Measurements from ENCODE around the gene ZBTB43.

Gene ZBTB43

DNA sequence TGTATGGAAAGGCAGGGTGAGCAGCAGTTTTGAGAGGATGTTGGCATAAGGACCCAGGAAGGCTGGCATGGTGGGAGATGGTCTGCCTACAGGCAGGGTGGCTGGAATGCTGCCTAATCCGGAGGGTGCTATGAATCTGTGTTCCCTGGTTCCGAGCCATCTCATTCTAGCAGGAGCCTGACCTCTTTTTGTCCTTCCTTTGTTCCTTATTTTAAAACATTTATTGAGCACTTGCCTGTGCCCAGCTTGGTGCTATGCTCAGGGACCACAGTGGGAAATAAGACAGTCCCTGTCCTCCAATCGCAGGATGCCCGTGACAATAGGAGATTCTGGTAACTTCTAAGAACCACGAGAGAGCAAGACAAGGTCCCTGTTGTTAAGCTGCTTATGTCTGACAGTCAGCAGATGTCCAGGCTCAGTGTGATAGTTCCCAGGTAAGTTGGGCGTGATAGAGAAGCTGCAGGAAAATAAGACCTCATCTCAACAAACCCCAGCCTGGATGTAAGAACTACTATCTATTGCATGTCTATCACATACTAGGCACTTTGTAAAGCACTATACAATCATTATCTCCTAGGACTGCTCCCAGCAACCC, 46.5 kb downstream of the ZBTB43 start:
- TF ChIP-seq ZBTB7A (IDR thresholded peaks at IDR 0.05; ENCODE audit: low read depth) (no peak), YY1 (IDR thresholded peaks at IDR 0.05; ENCODE audit: low read depth) (no peak), CREB1 (IDR thresholded peaks at IDR 0.05; ENCODE audit: low read depth) (no peak), CEBPB (IDR thresholded peaks at IDR 0.05) (no peak), TEAD4 (IDR thresholded peaks at IDR 0.05) (no peak)
- TF ChIP-seq, protein P1, sequence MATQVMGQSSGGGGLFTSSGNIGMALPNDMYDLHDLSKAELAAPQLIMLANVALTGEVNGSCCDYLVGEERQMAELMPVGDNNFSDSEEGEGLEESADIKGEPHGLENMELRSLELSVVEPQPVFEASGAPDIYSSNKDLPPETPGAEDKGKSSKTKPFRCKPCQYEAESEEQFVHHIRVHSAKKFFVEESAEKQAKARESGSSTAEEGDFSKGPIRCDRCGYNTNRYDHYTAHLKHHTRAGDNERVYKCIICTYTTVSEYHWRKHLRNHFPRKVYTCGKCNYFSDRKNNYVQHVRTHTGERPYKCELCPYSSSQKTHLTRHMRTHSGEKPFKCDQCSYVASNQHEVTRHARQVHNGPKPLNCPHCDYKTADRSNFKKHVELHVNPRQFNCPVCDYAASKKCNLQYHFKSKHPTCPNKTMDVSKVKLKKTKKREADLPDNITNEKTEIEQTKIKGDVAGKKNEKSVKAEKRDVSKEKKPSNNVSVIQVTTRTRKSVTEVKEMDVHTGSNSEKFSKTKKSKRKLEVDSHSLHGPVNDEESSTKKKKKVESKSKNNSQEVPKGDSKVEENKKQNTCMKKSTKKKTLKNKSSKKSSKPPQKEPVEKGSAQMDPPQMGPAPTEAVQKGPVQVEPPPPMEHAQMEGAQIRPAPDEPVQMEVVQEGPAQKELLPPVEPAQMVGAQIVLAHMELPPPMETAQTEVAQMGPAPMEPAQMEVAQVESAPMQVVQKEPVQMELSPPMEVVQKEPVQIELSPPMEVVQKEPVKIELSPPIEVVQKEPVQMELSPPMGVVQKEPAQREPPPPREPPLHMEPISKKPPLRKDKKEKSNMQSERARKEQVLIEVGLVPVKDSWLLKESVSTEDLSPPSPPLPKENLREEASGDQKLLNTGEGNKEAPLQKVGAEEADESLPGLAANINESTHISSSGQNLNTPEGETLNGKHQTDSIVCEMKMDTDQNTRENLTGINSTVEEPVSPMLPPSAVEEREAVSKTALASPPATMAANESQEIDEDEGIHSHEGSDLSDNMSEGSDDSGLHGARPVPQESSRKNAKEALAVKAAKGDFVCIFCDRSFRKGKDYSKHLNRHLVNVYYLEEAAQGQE (IDR thresholded peaks at IDR 0.05; ENCODE audit: low read depth) = no peak

GRCh38 chr9:126852086-126852688, 47.3 kb downstream of the ZBTB43 start:
- TF ChIP-seq, protein P2, sequence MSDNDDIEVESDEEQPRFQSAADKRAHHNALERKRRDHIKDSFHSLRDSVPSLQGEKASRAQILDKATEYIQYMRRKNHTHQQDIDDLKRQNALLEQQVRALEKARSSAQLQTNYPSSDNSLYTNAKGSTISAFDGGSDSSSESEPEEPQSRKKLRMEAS (IDR thresholded peaks at IDR 0.05) = no peak
- no peak for TF ChIP-seq CREB1 (IDR thresholded peaks at IDR 0.05; ENCODE audit: low read depth)
- no peak for TF ChIP-seq CEBPB (IDR thresholded peaks at IDR 0.05)
- no peak for TF ChIP-seq FOXM1 (IDR thresholded peaks at IDR 0.05; ENCODE audit: borderline replicate concordance, low read depth)
- TF ChIP-seq, protein P3, sequence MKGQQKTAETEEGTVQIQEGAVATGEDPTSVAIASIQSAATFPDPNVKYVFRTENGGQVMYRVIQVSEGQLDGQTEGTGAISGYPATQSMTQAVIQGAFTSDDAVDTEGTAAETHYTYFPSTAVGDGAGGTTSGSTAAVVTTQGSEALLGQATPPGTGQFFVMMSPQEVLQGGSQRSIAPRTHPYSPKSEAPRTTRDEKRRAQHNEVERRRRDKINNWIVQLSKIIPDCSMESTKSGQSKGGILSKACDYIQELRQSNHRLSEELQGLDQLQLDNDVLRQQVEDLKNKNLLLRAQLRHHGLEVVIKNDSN (IDR thresholded peaks at IDR 0.05) = no peak
- no peak for TF ChIP-seq TEAD4 (IDR thresholded peaks at IDR 0.05)
- no peak for TF ChIP-seq RAD21 (IDR thresholded peaks at IDR 0.05; ENCODE audit: low read depth)
- TF ChIP-seq NFIC (IDR thresholded peaks at IDR 0.05) = no peak
- no peak for TF ChIP-seq YY1 (IDR thresholded peaks at IDR 0.05; ENCODE audit: low read depth)
- TF ChIP-seq, protein P1 (IDR thresholded peaks at IDR 0.05; ENCODE audit: low read depth) = no peak
- no peak for TF ChIP-seq EGR1 (IDR thresholded peaks at IDR 0.05)
- no peak for TF ChIP-seq TAF1 (IDR thresholded peaks at IDR 0.05; ENCODE audit: low read depth)
- TF ChIP-seq EP300 (IDR thresholded peaks at IDR 0.05; ENCODE audit: borderline replicate concordance) = no peak
- no peak for TF ChIP-seq ZBTB7A (IDR thresholded peaks at IDR 0.05; ENCODE audit: low read depth)

- TF ChIP-seq, protein P1 (IDR thresholded peaks at IDR 0.05; ENCODE audit: low read depth) = no peak
- no peak for TF ChIP-seq EP300 (IDR thresholded peaks at IDR 0.05; ENCODE audit: borderline replicate concordance)
- TF ChIP-seq CREB1 (IDR thresholded peaks at IDR 0.05; ENCODE audit: low read depth) = no peak
- no peak for TF ChIP-seq YY1 (IDR thresholded peaks at IDR 0.05; ENCODE audit: low read depth)
- TF ChIP-seq CEBPB (IDR thresholded peaks at IDR 0.05) = no peak
- no peak for TF ChIP-seq RAD21 (IDR thresholded peaks at IDR 0.05; ENCODE audit: low read depth)
- TF ChIP-seq NFIC (IDR thresholded peaks at IDR 0.05) = no peak
- TF ChIP-seq TEAD4 (IDR thresholded peaks at IDR 0.05) = no peak
- TF ChIP-seq EGR1 (IDR thresholded peaks at IDR 0.05) = no peak
- TF ChIP-seq, protein P3 (IDR thresholded peaks at IDR 0.05) = no peak
- TF ChIP-seq ZBTB7A (IDR thresholded peaks at IDR 0.05; ENCODE audit: low read depth) = no peak
- TF ChIP-seq TCF12 (IDR thresholded peaks at IDR 0.05; ENCODE audit: low read depth) = no peak
- no peak for TF ChIP-seq FOXM1 (IDR thresholded peaks at IDR 0.05; ENCODE audit: borderline replicate concordance, low read depth)
- no peak for TF ChIP-seq TAF1 (IDR thresholded peaks at IDR 0.05; ENCODE audit: low read depth)
- TF ChIP-seq, protein P2 (IDR thresholded peaks at IDR 0.05) = no peak
Observed at GRCh38 chr9:126853667-126854066, 48.8 kb downstream of the ZBTB43 start.

GRCh38 chr9:126854734-126855133, 49.9 kb downstream of the ZBTB43 start:
- no peak for TF ChIP-seq TEAD4 (IDR thresholded peaks at IDR 0.05)
- TF ChIP-seq YY1 (IDR thresholded peaks at IDR 0.05; ENCODE audit: low read depth) = no peak
- no peak for TF ChIP-seq RAD21 (IDR thresholded peaks at IDR 0.05; ENCODE audit: low read depth)
- TF ChIP-seq, protein P1 (IDR thresholded peaks at IDR 0.05; ENCODE audit: low read depth) = no peak
- no peak for TF ChIP-seq CEBPB (IDR thresholded peaks at IDR 0.05)
- no peak for TF ChIP-seq FOXM1 (IDR thresholded peaks at IDR 0.05; ENCODE audit: borderline replicate concordance, low read depth)
- no peak for TF ChIP-seq TCF12 (IDR thresholded peaks at IDR 0.05; ENCODE audit: low read depth)
- no peak for TF ChIP-seq EGR1 (IDR thresholded peaks at IDR 0.05)
- TF ChIP-seq EP300 (IDR thresholded peaks at IDR 0.05; ENCODE audit: borderline replicate concordance) = no peak
- TF ChIP-seq, protein P3 (IDR thresholded peaks at IDR 0.05) = no peak
- TF ChIP-seq TAF1 (IDR thresholded peaks at IDR 0.05; ENCODE audit: low read depth) = no peak
- no peak for TF ChIP-seq ZBTB7A (IDR thresholded peaks at IDR 0.05; ENCODE audit: low read depth)
